Endothelial cell (in vitro differentiated cells): Measurements from ENCODE around the gene IFRD2. TPM values are rescaled to one million over a fixed set of nuclear protein-coding genes. Genes with fewer than 3 reads are reported as not detected.
"Not testable (repeated sequence)": the region's sequence is repeated elsewhere in the genome, so short reads cannot be mapped to it uniquely, and the experiment has no call there.

Source experiments
- DNase-seq: peaks from one replicate; pipeline ENCODE4 v3.0.0; 2021; ENCODE audit warnings: low spot score
- H3K27ac Mint-ChIP-seq: one replicate; pipeline ENCODE4 v1.8.0; 2021; ENCODE audit warnings: mixed read lengths, inconsistent platforms; ENCODE audit not compliant: unreplicated experiment
- H3K27me3 Mint-ChIP-seq: one replicate; pipeline ENCODE4 v1.8.0; 2021; ENCODE audit warnings: mild to moderate bottlenecking, moderate library complexity, mixed read lengths, inconsistent platforms; ENCODE audit not compliant: unreplicated experiment
- H3K36me3 Mint-ChIP-seq: one replicate; pipeline ENCODE4 v1.8.0; 2021; ENCODE audit warnings: mild to moderate bottlenecking, low read depth, mixed read lengths, inconsistent platforms; ENCODE audit not compliant: unreplicated experiment
- H3K4me1 Mint-ChIP-seq: one replicate; pipeline ENCODE4 v1.8.0; 2021; ENCODE audit warnings: mild to moderate bottlenecking, mixed read lengths, inconsistent platforms; ENCODE audit not compliant: unreplicated experiment
- H3K4me3 Mint-ChIP-seq: one replicate; pipeline ENCODE4 v1.8.0; 2021; ENCODE audit warnings: mild to moderate bottlenecking, mixed read lengths, inconsistent platforms; ENCODE audit not compliant: unreplicated experiment
- H3K9me3 Mint-ChIP-seq: one replicate; pipeline ENCODE4 v1.8.0; 2021; ENCODE audit warnings: mixed read lengths, inconsistent platforms; ENCODE audit not compliant: unreplicated experiment
- total RNA-seq: library from RNA; stranded (reverse); fragmentation: NEBNext Ultra II Directional; extraction: Animal tissue kit (Norgen Biotek cat#: 25700); gene quantifications from one replicate; pipeline ENCODE4 v1.2.1, GENCODE V29; 2021; ENCODE audit not compliant: unreplicated experiment
- TF ChIP-seq, protein P1 (sequence below): fragments of 200-600 bp; sonication (generic); IDR thresholded peaks from one replicate; pipeline ENCODE4 v1.5.0; 2021; ENCODE audit warnings: antibody characterized with exemption; ENCODE audit not compliant: unreplicated experiment

Gene IFRD2
- total RNA-seq, 1 donor from 2014 or later, result 43.2 TPM

DNA sequence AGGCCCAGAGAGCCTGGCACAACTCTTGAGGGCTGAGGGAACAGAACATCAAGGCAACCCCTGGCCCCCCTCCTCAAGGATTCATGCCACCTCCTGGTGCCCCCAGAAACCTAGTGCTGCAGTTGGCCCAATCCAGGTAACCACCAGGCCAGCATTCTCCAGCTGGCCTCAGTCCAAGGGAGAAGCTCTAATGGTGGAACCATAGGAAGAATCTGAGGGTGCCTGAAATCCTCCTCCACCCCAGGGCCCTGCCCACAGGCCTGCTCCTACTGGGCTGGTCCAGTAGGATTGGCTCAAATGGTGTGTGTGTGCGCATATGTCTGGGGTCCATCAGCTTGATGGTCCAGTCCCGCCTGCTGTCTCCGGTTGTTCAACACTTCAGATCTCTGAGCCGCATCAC, 22.6 kb upstream of the IFRD2 start:
- no peak for DNase-seq
- Mint-ChIP-seq H3K4me1 (peaks cover 31% of the 10 kb centered on the region), H3K27me3 (peaks cover 14% of the 10 kb centered on the region), H3K4me3 (peak overlapping the region; percentile 38), H3K9me3 (no peaks in the 10 kb centered on the region), H3K36me3 (peaks cover 41% of the 10 kb centered on the region), H3K27ac (peak overlapping the region; percentile 7)
- TF ChIP-seq, protein P1, sequence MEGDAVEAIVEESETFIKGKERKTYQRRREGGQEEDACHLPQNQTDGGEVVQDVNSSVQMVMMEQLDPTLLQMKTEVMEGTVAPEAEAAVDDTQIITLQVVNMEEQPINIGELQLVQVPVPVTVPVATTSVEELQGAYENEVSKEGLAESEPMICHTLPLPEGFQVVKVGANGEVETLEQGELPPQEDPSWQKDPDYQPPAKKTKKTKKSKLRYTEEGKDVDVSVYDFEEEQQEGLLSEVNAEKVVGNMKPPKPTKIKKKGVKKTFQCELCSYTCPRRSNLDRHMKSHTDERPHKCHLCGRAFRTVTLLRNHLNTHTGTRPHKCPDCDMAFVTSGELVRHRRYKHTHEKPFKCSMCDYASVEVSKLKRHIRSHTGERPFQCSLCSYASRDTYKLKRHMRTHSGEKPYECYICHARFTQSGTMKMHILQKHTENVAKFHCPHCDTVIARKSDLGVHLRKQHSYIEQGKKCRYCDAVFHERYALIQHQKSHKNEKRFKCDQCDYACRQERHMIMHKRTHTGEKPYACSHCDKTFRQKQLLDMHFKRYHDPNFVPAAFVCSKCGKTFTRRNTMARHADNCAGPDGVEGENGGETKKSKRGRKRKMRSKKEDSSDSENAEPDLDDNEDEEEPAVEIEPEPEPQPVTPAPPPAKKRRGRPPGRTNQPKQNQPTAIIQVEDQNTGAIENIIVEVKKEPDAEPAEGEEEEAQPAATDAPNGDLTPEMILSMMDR, result no peak

DNA sequence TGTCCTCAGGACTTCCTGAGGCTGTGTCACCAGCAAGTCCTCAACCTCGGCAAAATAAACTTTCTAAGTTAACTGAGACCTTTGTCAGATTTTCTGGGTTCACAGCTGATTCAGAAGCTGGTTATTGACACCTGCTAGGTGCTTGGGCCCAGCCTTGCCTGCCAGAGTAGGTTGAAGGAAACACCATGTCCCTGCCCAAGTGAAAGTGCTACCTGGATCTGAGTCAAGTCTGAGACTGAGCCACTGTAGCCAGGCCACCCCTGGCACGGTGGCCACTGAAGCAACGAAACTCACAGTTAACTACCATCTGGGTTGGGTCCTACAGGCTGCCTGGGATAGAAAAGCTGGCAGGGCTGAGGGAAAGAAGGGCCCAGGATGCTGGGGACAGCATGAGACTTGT, 22.1 kb upstream of the IFRD2 start:
- H3K9me3 Mint-ChIP-seq, result no peaks in the 10 kb centered on the region
- H3K36me3 Mint-ChIP-seq, result peaks cover 39% of the 10 kb centered on the region
- H3K4me3 Mint-ChIP-seq, result peak overlapping the region; percentile 81
- no peak for DNase-seq
- peak overlapping the region; percentile 50 for H3K27ac Mint-ChIP-seq
- H3K4me1 Mint-ChIP-seq, result peaks cover 27% of the 10 kb centered on the region
- peaks cover 9% of the 10 kb centered on the region for H3K27me3 Mint-ChIP-seq
- TF ChIP-seq, protein P1, result no peak

DNA sequence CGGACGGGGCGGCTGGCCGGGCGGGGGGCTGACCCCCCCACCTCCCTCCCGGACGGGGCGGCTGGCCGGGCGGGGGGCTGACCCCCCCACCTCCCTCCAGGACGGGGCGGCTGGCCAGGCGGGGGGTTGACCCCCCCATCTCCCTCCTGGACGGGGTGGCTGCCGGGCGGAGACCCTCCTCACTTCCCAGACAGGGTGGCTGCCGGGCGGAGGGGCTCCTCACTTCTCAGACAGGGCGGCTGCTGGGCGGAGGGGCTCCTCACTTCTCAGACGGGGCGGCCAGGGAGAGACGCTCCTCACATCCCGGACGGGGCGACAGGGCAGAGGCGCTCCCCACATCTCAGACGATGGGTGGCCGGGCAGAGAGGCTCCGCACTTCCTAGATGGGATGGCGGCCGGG, 19.8 kb upstream of the IFRD2 start:
- not testable (repeated sequence) for DNase-seq, H3K9me3 Mint-ChIP-seq, H3K4me3 Mint-ChIP-seq, H3K27me3 Mint-ChIP-seq, H3K27ac Mint-ChIP-seq
- peaks cover 28% of the 10 kb centered on the region for H3K36me3 Mint-ChIP-seq
- peaks cover 16% of the 10 kb centered on the region for H3K4me1 Mint-ChIP-seq

DNA sequence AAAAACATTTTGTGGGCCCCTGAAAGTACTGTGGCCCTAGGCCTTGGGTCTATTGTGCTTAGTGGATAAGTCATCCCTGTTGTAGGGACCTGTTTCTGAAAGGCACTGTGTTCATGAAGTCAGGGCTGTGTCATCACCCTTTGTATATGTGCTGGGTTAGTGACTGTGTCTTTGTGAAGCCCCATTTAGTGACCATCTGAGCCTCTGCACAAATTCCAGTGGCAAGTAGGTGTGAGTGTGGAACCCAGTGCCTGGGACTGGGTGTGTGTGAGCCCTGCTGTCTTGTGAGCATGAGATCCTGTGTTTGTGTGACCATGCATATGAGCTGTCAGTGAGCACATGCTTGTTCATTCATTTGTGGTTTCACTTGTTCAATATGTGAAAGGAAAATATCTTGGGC, 12.4 kb upstream of the IFRD2 start:
- Mint-ChIP-seq H3K27me3 (peaks cover 5% of the 10 kb centered on the region), H3K4me3 (no peak overlapping the region), H3K36me3 (peaks cover under 1% of the 10 kb centered on the region), H3K27ac (no peak overlapping the region), H3K4me1 (peaks cover 9% of the 10 kb centered on the region), H3K9me3 (no peaks in the 10 kb centered on the region)
- no peak for DNase-seq
- TF ChIP-seq, protein P1, result no peak

DNA sequence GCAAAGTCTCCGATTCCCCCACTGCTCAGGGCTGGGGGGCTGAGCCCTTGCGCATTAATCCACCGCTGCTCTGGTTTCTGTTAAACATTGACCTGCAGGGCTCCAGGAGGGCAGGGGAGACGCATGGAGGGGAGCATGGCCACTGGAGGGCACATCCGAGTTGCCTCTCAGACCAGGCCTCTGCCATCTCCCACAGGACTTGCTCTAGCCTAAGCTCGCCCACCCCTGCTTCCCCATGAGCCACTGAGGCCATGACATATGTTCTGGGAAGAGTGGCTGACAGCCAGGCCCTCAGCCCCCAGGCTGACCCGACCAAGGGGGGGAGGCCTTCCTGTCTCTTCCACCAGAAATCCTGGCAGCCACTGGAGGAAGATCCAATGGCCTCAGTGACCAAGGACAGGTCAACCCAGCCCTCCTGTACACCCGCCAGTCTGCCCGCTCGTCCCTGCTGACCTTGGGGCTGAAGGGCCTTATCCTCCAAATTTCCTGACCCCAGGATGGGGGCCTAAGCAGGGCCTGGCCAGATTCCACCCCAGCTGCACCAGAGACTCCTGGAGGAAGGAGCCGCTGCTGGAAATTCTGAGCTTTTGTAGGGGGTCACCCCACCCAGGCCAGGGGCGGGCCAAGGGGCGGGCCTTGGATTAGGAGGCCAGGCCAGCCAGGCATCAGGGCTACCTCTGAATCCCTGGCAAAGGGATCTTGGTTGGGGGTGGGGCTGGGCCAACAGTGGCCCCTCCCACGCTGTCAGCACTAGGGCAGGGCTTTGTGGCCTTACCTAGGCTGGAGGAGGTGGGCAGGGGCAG, 11.0 kb upstream of the IFRD2 start, which contains the start of gene HYAL1:
Gene HYAL1 (minus strand): TSS at position 562 of the 803 bp plus-strand sequence. CDS start 618 bp downstream, outside the sequence.
- H3K36me3 Mint-ChIP-seq, result no peaks in the 10 kb centered on the region
- H3K4me3 Mint-ChIP-seq, result no peak within 1 kb of the TSS
- no peaks in the 10 kb centered on the region for H3K9me3 Mint-ChIP-seq
- peaks cover 5% of the 10 kb centered on the region for H3K27me3 Mint-ChIP-seq
- DNase-seq, result no peak
- H3K4me1 Mint-ChIP-seq, result peaks cover 10% of the 10 kb centered on the region
- no peak within 1 kb of the TSS for H3K27ac Mint-ChIP-seq
- TF ChIP-seq, protein P1, result no peak
